HCT116 (cell line): ENCODE measurements around the gene TRPC4.

ENCODE experiments used
- CEBPB ChIP-seq: IDR thresholded peaks from 2 replicates; pipeline ENCODE4 v1.6.1; 2012; ENCODE audit warnings: low read depth
- CTCF ChIP-seq, 3 experiments: fragments of 200-600 bp in 1 of 3; sonication (generic) in 1 of 3; IDR thresholded peaks in 2 of 3; conservative IDR thresholded peaks in 1 of 3; 2 replicates each; pipeline ENCODE4 v1.5.1; 2012 to 2017; ENCODE audit warnings: low read depth in 2 of 3, low read length in 2 of 3, antibody characterized with exemption in 1 of 3, borderline replicate concordance in 1 of 3, control low read depth in 1 of 3, mild to moderate bottlenecking in 1 of 3, mixed read lengths in 1 of 3, mixed run types in 1 of 3, moderate library complexity in 1 of 3; ENCODE audit not compliant: insufficient read depth in 1 of 3
- ELF1 ChIP-seq: IDR thresholded peaks from 2 replicates; pipeline ENCODE4 v1.6.1; 2012; ENCODE audit warnings: low read depth, borderline replicate concordance
- EZH2 ChIP-seq: fragments of 200-600 bp; sonication (generic); IDR thresholded peaks from 2 replicates; pipeline ENCODE4 v1.6.1; 2017; ENCODE audit warnings: antibody characterized with exemption, mixed run types
- EZH2phosphoT487 ChIP-seq: fragments of 200-600 bp; IDR thresholded peaks from 2 replicates; pipeline ENCODE4 v1.6.1; 2018; ENCODE audit warnings: antibody characterized with exemption, borderline replicate concordance
- POLR2A ChIP-seq: IDR thresholded peaks from 2 replicates; pipeline ENCODE4 v1.7.0; 2011; ENCODE audit warnings: borderline replicate concordance; ENCODE audit not compliant: insufficient read depth, insufficient read length; ENCODE audit errors: extremely low read depth
- POLR2AphosphoS5 ChIP-seq: IDR thresholded peaks from 2 replicates; pipeline ENCODE4 v1.6.1; 2011; ENCODE audit warnings: mild to moderate bottlenecking, low read depth, low read length, moderate library complexity
- RAD21 ChIP-seq: IDR thresholded peaks from 2 replicates; pipeline ENCODE4 v1.6.1; 2012; ENCODE audit warnings: low read depth, mild to moderate bottlenecking
- REST ChIP-seq: IDR thresholded peaks from 2 replicates; pipeline ENCODE4 v1.6.1; 2012; ENCODE audit warnings: low read depth
- SIN3A ChIP-seq: IDR thresholded peaks from 2 replicates; pipeline ENCODE4 v1.6.1; 2012; ENCODE audit warnings: low read depth
- SP1 ChIP-seq: IDR thresholded peaks from 2 replicates; pipeline ENCODE4 v1.6.1; 2012; ENCODE audit warnings: low read depth
- ZNF274 ChIP-seq: fragments of 200-500 bp; sonication (Bioruptor generic); IDR thresholded peaks from 2 replicates; pipeline ENCODE4 v1.6.1; 2014; ENCODE audit warnings: mild to moderate bottlenecking, low read depth, low read length, inconsistent platforms
- TF ChIP-seq, protein P1 (sequence below): IDR thresholded peaks from 2 replicates; pipeline ENCODE4 v1.6.1; 2011; ENCODE audit warnings: mild to moderate bottlenecking, low read length, moderate library complexity; ENCODE audit not compliant: insufficient replicate concordance; ENCODE audit errors: extremely low read depth

- no peak for TF ChIP-seq ZNF274
- no peak for TF ChIP-seq CTCF (IDR thresholded peaks at IDR 0.05 in 2 of 3, conservative IDR thresholded peaks at IDR 0.05 in 1 of 3; ENCODE audit: borderline replicate concordance in 1 of 3, insufficient read depth in 1 of 3, low read depth in 2 of 3, low read length in 2 of 3)
- no peak for TF ChIP-seq CEBPB
- TF ChIP-seq SP1, result no peak
- no peak for TF ChIP-seq POLR2AphosphoS5
- TF ChIP-seq, protein P1, sequence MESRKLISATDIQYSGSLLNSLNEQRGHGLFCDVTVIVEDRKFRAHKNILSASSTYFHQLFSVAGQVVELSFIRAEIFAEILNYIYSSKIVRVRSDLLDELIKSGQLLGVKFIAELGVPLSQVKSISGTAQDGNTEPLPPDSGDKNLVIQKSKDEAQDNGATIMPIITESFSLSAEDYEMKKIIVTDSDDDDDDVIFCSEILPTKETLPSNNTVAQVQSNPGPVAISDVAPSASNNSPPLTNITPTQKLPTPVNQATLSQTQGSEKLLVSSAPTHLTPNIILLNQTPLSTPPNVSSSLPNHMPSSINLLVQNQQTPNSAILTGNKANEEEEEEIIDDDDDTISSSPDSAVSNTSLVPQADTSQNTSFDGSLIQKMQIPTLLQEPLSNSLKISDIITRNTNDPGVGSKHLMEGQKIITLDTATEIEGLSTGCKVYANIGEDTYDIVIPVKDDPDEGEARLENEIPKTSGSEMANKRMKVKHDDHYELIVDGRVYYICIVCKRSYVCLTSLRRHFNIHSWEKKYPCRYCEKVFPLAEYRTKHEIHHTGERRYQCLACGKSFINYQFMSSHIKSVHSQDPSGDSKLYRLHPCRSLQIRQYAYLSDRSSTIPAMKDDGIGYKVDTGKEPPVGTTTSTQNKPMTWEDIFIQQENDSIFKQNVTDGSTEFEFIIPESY, result no peak
- TF ChIP-seq POLR2A, result no peak
- TF ChIP-seq ELF1, result no peak
- TF ChIP-seq EZH2phosphoT487, result no peak
- TF ChIP-seq REST, result no peak
- no peak for TF ChIP-seq SIN3A
- no peak for TF ChIP-seq RAD21
- no peak for TF ChIP-seq EZH2
Observed at GRCh38 chr13:37816276-37816675, 53.3 kb downstream of the TRPC4 start.
